ENCODE data around the gene CNTNAP2.

The CNTNAP2 gene

DNA sequence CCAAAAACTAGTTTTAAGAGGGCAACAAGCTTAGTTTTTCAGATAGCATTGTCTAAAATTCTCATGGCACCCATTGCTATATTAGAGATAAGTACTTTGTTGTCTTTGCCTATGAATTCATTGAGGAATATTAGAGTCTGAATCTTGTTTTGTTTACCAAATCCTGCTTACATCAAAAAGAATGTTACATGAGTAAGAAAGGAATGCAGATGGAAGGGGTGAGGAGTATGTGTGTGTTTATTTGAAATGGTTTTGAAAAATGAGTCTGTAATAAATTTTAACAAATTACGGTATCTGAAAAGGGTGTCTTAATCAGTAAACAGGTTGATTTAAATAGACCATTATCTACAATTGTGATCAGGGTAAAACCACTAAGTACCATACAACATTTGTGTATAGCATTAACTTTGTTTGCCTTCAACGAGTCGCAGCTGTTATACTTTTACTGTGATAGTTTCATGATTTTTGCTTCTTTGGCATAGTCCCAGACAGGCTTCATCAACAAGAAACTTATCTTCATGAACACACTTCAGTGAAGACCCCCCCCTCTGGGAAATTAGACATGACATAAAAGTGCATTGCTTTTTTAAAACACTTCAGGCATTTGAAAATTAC lies 1290.0 kb downstream of the CNTNAP2 start:
- no peak for DNase-seq (ENCODE audit: low spot score)

DNA sequence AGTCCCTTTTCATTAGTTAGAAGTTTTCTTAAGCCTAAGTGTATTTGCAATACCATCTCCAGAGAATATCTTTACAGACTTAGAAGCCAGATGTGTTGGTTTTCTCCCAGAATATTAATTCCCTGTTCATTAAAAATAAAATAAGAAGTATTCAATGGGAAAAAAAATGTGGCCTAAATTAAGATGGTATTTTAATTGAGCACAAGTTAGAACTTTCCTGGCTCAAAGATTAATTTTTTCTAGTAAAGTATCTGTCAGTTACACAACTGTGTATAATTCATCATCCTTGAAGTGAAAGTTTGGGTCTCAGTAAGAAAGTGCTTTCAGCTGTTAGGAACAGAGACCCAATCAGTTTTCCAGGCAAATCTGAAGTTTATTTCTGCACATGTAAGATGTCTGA lies 1294.5 kb downstream of the CNTNAP2 start:
- DNase-seq (ENCODE audit: low spot score) = no peak

- DNase-seq (ENCODE audit: low spot score) = no peak
Observed at GRCh38 chr7:147412109-147412508, 1295.5 kb downstream of the CNTNAP2 start.

- peak; percentile 18 for DNase-seq (ENCODE audit: low spot score)
Observed at GRCh38 chr7:147412782-147413556, 1296.4 kb downstream of the CNTNAP2 start.

DNA sequence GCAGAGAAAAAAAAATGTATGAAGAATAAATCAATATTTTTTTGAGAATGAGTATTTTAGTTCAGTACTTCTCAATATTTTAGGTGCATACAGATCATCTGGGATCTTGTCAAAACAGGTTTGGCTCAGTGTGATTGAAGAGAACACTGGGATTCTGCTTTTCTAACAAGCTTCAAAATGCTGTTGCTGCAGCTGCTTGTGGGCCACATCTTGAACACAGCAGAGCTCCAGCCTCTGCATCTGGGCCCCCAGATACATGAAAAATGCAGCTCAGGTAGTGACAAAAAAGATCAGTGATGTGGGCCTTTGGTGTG lies 1296.9 kb downstream of the CNTNAP2 start:
- DNase-seq (ENCODE audit: low spot score) = no peak

GRCh38 chr7:147415991-147416390 lies 1299.4 kb downstream of the CNTNAP2 start:
- DNase-seq (ENCODE audit: low spot score) = no peak

GRCh38 chr7:147418966-147419365 lies 1302.4 kb downstream of the CNTNAP2 start:
- no peak for DNase-seq (ENCODE audit: low spot score)

DNA sequence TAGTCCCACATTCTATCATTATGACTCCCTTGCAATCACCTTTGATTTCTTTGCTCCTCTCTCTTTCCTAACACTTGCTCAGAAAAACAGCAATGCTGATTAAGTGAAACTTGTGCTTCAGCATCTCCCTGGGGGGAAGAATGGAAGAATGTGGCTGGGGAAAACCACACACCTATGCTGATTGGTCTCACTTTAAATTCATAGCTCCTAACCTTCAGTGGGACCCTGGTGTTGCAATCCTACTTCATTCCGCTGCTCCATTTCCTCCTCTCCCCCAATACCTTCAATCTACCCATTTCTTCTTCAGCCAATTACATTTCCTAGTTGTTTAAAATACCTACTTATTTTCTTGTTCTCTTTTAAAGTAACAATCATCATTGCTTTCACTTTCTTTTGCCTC lies 1307.3 kb downstream of the CNTNAP2 start:
- no peak for DNase-seq (ENCODE audit: low spot score)

DNA sequence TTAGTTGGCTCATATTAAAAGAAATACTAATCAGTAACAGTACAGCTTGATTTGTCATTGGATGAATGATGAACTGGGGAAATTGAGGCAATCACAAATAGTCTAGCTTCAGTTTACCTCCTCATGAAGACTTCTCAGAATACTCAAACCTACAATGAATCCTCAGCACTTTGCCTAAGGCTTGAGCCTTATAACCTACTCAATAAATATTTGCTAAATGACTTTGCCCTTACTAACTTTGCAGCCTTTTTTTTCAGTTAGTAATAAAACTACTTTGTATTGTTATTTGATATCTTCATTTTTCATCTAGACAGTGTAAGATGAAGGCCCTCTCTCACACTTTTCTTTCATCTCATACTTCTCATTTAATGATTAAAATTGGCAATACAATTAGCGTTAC lies 1311.5 kb downstream of the CNTNAP2 start:
- DNase-seq (ENCODE audit: low spot score) = no peak

DNA sequence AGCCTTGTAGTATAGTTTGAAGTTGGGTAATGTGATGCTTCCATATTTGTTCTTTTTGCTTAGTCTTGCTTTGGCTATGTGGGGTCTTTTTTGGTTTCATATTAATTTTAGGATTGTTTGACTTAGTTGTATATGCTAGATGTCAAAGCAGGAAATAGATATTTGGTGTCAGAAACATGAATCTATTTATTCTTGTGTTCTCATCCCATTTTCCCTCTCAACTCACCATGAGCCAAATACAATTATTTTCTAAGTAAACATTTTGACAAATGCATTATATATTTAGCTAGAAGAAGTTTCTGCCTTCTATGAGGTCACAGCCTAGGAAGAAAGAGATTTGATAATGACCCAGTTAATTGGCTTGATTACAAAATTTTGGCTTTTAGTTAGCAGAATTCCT lies 1313.4 kb downstream of the CNTNAP2 start:
- DNase-seq (ENCODE audit: low spot score) = no peak

DNA sequence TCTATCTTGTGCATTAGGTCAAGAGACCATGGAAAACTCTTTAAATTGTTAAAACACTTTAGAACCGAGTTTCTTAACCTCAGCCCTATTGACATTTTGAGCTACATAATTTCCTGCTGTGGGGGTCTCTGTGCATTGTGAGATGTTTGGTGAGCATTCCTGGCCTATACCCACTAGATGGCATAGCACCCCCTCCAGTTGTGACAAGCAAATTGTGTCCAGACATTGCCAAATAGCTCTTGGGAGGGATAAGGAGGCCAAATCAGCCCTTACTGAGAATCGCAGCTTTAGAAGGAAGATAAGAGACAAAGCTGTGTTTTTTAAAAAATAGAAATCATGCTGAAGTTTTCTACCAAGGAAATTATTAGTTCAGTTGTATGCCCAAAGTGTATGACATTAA lies 1315.5 kb downstream of the CNTNAP2 start:
- no peak for DNase-seq (ENCODE audit: low spot score)

DNA sequence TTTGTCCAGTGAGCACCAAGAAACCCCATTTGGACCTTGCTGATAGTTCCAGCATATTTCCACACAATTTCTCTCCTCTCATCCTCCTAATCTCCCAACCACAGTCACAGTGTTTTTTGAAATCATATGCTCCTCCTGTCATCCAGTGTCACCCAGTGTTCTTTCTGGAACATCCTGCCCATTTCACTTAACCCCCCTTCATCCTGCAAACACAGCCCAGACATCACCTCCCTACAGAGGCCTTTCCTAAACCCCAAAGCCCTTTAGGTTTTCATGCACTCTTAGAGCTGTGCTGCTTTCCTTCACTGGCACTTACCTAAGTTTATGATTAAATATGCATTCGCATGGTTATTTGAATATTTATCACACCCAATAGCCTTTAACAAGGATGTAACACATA lies 1316.0 kb downstream of the CNTNAP2 start:
- no peak for DNase-seq (ENCODE audit: low spot score)

DNA sequence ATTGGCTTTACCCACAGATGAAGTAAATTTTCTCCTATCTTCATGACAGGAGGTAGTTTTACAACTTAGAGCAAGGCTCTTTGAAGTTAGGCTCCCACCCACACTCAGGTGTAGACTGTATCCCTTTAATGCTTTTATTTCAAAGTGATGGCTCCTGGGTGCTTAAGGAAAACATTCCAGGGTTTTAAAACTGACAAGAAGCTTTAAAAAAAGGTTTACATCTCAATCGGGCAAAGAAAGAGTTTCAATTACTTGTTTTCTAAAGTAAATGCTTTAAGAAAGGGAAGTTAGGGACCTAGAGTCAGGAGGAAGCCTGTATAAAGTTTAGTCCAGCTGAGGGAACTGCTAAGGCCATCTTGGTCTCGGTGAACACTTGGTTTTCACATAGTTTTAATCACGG lies 1320.1 kb downstream of the CNTNAP2 start:
- no peak for DNase-seq (ENCODE audit: low spot score)

DNA sequence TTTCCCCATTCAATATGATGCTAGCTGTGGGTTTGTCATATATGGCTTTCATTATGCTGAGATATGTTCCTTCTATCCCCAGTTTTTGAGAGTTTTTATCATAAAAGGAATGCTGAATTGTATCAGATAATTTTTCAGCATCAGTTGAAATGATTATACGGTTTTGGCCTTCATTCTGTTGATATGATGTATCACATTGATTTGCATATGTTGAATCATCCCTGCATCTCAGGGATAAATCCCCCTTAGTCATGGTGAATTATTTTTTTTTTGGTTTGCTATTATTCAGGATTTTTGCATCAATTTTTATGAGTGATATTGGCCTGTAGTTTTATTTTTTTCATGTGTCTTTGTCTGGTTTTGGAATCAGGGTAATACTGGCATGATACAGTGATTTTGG lies 1321.6 kb downstream of the CNTNAP2 start:
- no peak for DNase-seq (ENCODE audit: low spot score)

DNA sequence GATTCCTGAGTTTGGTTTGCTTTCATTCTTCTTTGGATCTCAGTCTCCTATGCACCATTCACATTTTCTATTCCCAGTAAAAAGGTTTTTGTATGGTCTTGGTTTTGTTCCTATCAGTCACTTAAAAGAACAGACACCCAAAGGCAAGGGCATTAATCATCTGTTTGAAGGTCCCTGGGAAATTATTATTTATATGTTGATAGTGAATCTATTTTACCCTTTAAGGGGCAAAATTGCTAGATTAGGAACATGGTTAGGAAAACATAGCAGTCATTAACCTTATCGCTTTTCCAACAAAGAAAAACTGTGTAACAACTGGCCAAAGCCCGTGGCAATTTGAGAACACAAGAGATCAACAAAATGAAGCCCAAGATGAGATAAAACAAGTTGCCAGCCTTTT lies 1327.3 kb downstream of the CNTNAP2 start:
- no peak for DNase-seq (ENCODE audit: low spot score)

- no peak for DNase-seq (ENCODE audit: low spot score)
Observed at GRCh38 chr7:147452816-147453215, 1336.2 kb downstream of the CNTNAP2 start.

DNA sequence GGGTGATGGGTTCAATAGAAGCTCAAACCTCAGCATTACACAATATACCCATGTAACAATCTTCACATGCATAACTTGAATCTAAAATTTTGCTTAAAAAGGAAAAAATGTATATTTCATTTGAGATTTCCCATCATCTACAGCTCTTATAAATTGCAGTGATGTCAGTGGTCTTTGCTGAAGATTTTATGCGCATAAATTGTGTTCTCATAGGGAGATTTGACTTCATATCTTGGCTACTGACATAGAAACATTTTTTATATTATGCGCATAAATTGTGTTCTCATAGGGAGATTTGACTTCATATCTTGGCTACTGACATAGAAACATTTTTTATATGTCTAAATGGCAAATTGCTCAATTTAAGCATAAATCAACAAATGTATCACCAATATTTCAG lies 1348.6 kb downstream of the CNTNAP2 start:
- DNase-seq (ENCODE audit: low spot score) = no peak

DNA sequence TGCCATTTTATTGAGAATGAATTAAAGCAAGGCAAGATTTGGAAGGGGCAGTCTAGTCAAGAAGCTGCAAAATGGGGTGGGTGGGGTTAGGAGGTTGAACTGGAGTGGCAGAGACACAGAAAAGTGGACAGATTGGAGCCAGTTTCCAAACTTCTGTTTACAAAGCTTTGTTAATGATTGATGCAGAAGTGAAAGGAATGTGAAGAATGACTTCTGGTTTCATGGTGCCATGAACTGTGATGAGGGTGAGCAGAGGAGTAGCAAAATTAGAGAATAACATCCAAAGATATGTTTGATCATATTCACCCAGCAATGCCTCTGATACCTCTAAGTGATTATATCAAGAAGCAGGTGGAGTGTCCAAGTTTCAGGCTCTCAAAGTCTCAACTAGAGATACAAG lies 1356.0 kb downstream of the CNTNAP2 start:
- no peak for DNase-seq (ENCODE audit: low spot score)

- no peak for DNase-seq (ENCODE audit: low spot score)
Observed at GRCh38 chr7:147474862-147475261, 1358.3 kb downstream of the CNTNAP2 start.

GRCh38 chr7:147477526-147477925 lies 1360.9 kb downstream of the CNTNAP2 start:
- DNase-seq (ENCODE audit: low spot score) = no peak

DNA sequence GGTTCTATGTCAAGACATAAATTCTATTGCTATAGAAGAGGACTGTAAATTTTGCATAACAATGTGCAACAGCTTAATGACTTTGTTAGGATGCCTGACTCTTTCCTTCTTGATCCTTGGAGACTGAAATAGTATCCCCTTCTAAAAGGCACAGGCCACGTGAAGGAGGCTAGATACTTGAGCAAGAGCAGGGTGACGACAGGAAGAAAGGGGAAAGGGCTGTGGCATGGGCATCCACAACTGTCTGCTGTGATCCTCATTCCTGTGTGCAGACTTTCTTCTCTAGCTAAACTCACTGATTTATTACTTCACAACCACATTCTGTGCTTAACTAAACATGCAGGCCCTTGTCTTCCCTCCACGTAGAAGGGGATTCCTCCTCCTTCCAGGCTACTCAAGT lies 1362.2 kb downstream of the CNTNAP2 start:
- no peak for DNase-seq (ENCODE audit: low spot score)

DNA sequence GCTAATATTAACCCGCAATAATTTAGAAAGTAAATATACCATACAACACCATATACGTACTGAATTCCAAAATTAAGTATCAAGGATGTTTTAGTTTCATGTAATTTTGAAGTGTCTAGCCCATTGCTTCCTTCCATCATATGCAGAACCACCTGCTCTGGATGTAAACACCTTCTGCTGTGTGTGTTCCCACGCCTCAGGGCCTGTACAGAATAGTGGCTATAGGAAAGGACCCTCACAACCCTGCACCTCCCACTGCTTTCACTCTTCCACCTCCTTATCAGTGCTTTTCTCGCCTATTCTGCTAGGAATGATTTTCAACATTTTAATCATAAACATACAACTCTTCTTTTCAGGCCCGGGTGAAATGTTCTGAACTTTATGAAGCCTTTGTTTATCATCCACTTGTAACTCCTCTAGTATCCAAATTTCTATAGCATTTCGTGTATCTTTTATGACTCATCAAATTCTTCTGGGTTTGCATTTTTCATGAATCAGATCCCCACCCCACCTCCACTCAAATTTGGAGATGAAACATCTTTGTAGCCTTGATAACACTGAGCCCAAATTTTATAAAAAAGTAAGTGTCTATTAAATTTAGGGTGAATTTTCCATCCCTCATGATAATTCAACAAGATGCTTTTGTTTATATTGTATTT lies 1367.2 kb downstream of the CNTNAP2 start:
- DNase-seq (ENCODE audit: low spot score) = no peak

DNA sequence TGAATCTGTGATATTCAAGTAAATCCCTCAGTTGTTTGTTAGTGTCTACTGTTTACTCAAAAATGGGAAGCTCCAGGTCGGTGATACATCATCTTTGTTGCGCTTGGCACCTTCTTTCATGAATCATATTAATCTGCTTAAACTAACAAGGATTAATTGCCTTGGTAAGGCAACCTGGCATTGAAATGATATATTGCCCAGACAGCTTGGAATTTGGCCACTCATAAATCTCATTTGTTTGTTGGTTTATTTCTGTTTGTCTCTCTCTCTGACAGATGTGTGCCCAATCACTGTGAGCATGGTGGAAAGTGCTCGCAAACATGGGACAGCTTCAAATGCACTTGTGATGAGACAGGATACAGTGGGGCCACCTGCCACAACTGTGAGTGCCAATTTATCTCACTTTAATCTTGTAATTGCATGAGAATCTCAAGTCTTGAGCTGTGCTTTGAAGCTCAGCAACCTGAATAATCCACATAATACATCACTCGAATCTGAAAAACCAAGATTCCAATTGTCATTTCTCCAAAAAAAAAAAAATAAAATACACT lies 1369.1 kb downstream of the CNTNAP2 start:
- DNase-seq (ENCODE audit: low spot score) = no peak
